ENCODE results near the gene SORCS2. TPM values are rescaled to one million over a fixed set of nuclear protein-coding genes. Genes with fewer than 3 reads are reported as not detected.

Gene SORCS2
- total RNA-seq, 1 donor from 2014 or later: 7.1 TPM

- peaks cover 21% of the 10 kb centered on the region for H3K27me3 Mint-ChIP-seq (ENCODE audit: low read depth)
- H3K27ac Mint-ChIP-seq: no peak overlapping the region
- no peak overlapping the region for H3K4me3 Mint-ChIP-seq
- no peak for TF ChIP-seq CTCF (IDR thresholded peaks at IDR 0.05; ENCODE audit: unreplicated experiment)
- DNase-seq (ENCODE audit: low spot score in 2 of 2, unreplicated experiment in 2 of 2): no peak
- peaks cover 3% of the 10 kb centered on the region for H3K9me3 Mint-ChIP-seq
- no peaks in the 10 kb centered on the region for H3K36me3 Mint-ChIP-seq
- H3K4me1 Mint-ChIP-seq: peaks cover 8% of the 10 kb centered on the region
Measured at GRCh38 chr4:7366180-7366945, 174.0 kb downstream of the SORCS2 start.

GRCh38 chr4:7366954-7367353, 174.6 kb downstream of the SORCS2 start:
- H3K27ac Mint-ChIP-seq: no peak overlapping the region
- H3K36me3 Mint-ChIP-seq: no peaks in the 10 kb centered on the region
- H3K4me3 Mint-ChIP-seq: no peak overlapping the region
- no peak for TF ChIP-seq CTCF (IDR thresholded peaks at IDR 0.05; ENCODE audit: unreplicated experiment)
- peaks cover 10% of the 10 kb centered on the region for H3K4me1 Mint-ChIP-seq
- H3K9me3 Mint-ChIP-seq: peaks cover 3% of the 10 kb centered on the region
- H3K27me3 Mint-ChIP-seq (ENCODE audit: low read depth): peaks cover 21% of the 10 kb centered on the region
- no peak for DNase-seq (ENCODE audit: low spot score in 2 of 2, unreplicated experiment in 2 of 2)

GRCh38 chr4:7367406-7367805, 175.1 kb downstream of the SORCS2 start:
- no peak for DNase-seq (ENCODE audit: low spot score in 2 of 2, unreplicated experiment in 2 of 2)
- no peak overlapping the region for H3K4me3 Mint-ChIP-seq
- H3K27me3 Mint-ChIP-seq (ENCODE audit: low read depth): peaks cover 21% of the 10 kb centered on the region
- no peak overlapping the region for H3K27ac Mint-ChIP-seq
- peaks cover 10% of the 10 kb centered on the region for H3K4me1 Mint-ChIP-seq
- H3K9me3 Mint-ChIP-seq: peaks cover 3% of the 10 kb centered on the region
- H3K36me3 Mint-ChIP-seq: no peaks in the 10 kb centered on the region
- TF ChIP-seq CTCF (IDR thresholded peaks at IDR 0.05; ENCODE audit: unreplicated experiment): no peak

- Mint-ChIP-seq H3K27me3 (ENCODE audit: low read depth) (peaks cover 21% of the 10 kb centered on the region), H3K9me3 (peaks cover 3% of the 10 kb centered on the region), H3K4me1 (peaks cover 10% of the 10 kb centered on the region), H3K27ac (no peak overlapping the region), H3K4me3 (no peak overlapping the region), H3K36me3 (no peaks in the 10 kb centered on the region)
- no peak for DNase-seq (ENCODE audit: low spot score in 2 of 2, unreplicated experiment in 2 of 2)
- TF ChIP-seq CTCF (IDR thresholded peaks at IDR 0.05; ENCODE audit: unreplicated experiment): no peak
Measured at GRCh38 chr4:7367864-7368277, 175.5 kb downstream of the SORCS2 start.

- no peak overlapping the region for H3K27ac Mint-ChIP-seq
- DNase-seq (ENCODE audit: low spot score in 2 of 2, unreplicated experiment in 2 of 2): no peak
- peaks cover 21% of the 10 kb centered on the region for H3K27me3 Mint-ChIP-seq (ENCODE audit: low read depth)
- peaks cover 10% of the 10 kb centered on the region for H3K4me1 Mint-ChIP-seq
- H3K4me3 Mint-ChIP-seq: no peak overlapping the region
- no peaks in the 10 kb centered on the region for H3K36me3 Mint-ChIP-seq
- TF ChIP-seq CTCF (IDR thresholded peaks at IDR 0.05; ENCODE audit: unreplicated experiment): no peak
- peaks cover 3% of the 10 kb centered on the region for H3K9me3 Mint-ChIP-seq
Measured at GRCh38 chr4:7368296-7368695, 176.0 kb downstream of the SORCS2 start.

Measured in mesothelial cell of epicardium (in vitro differentiated cells).